K562 (cell line): ENCODE measurements around the gene RHOF. TPM values are rescaled to one million over a fixed set of nuclear protein-coding genes. Genes with fewer than 3 reads are reported as not detected.

Source experiments
- CBFA2T3 ChIP-seq: fragments of 450-650 bp; IDR thresholded peaks from 2 replicates; pipeline ENCODE4 v1.6.1; 2017
- ELF2 ChIP-seq: fragments of 250-450 bp; sonication (Bioruptor Pico); IDR thresholded peaks from 2 replicates; pipeline ENCODE4 v1.5.0; 2021; ENCODE audit warnings: mild to moderate bottlenecking
- EWSR1 ChIP-seq: fragments of 450-650 bp; IDR thresholded peaks from 2 replicates; pipeline ENCODE4 v1.6.1; 2018; ENCODE audit warnings: borderline replicate concordance, mild to moderate bottlenecking, low read depth, moderate library complexity; ENCODE audit not compliant: partially characterized antibody
- FOS ChIP-seq: IDR thresholded peaks from 3 replicates; pipeline ENCODE4 v1.6.1; 2011; ENCODE audit not compliant: insufficient read length; ENCODE audit errors: extremely low read depth
- FOXK1 ChIP-seq: sonication (generic); formaldehyde crosslinking; IDR thresholded peaks from 2 replicates; pipeline ENCODE4 v1.8.0; 2022; ENCODE audit warnings: missing genetic modification reagents, mild to moderate bottlenecking, borderline replicate concordance
- HDAC8 ChIP-seq: fragments of 450-650 bp; IDR thresholded peaks from 2 replicates; pipeline ENCODE4 v1.6.1; 2016; ENCODE audit warnings: mild to moderate bottlenecking, missing genetic modification characterization, moderate library complexity, missing compliant biosample characterization
- HMG20A ChIP-seq: fragments of 450-650 bp; formaldehyde crosslinking; conservative IDR thresholded peaks from 2 replicates; pipeline ENCODE4 v1.4.0; 2020; ENCODE audit warnings: mild to moderate bottlenecking, mixed read lengths
- HSF4 ChIP-seq: fragments of 250-450 bp; sonication (Bioruptor Pico); IDR thresholded peaks from 2 replicates; pipeline ENCODE4 v2.1.2; 2022; ENCODE audit warnings: mild to moderate bottlenecking, moderate library complexity, borderline replicate concordance
- KLF10 ChIP-seq: fragments of 250-450 bp; sonication (Bioruptor Pico); IDR thresholded peaks from 2 replicates; pipeline ENCODE4 v1.6.1; 2021; ENCODE audit warnings: matching md5 sums
- NFYB ChIP-seq: IDR thresholded peaks from 2 replicates; pipeline ENCODE4 v1.6.1; 2011; ENCODE audit warnings: mild to moderate bottlenecking, moderate library complexity; ENCODE audit not compliant: insufficient read length; ENCODE audit errors: extremely low read depth
- NR2F6 ChIP-seq: fragments of 450-650 bp; formaldehyde crosslinking; IDR thresholded peaks from 2 replicates; pipeline ENCODE4 v1.4.0; 2020; ENCODE audit warnings: mild to moderate bottlenecking
- RCOR1 ChIP-seq, 2 experiments: IDR thresholded peaks; 2 replicates each; pipeline ENCODE4 v1.6.1; 2012; ENCODE audit warnings: low read depth in 2 of 2, low read length in 2 of 2, borderline replicate concordance in 1 of 2, improper control_type of control experiment in 1 of 2
- RFX1 ChIP-seq: fragments of 450-650 bp; IDR thresholded peaks from 2 replicates; pipeline ENCODE4 v1.6.1; 2016; ENCODE audit warnings: mild to moderate bottlenecking, moderate library complexity
- SAP30 ChIP-seq: fragments of 200-600 bp; sonication (generic); IDR thresholded peaks from 2 replicates; pipeline ENCODE4 v1.6.1; 2012; ENCODE audit warnings: borderline replicate concordance, low read depth, mild to moderate bottlenecking, moderate library complexity, low read length, control low read depth, inconsistent platforms; ENCODE audit not compliant: insufficient read depth, poor library complexity, severe bottlenecking
- SMAD1 ChIP-seq: fragments of 150-350 bp; IDR thresholded peaks from 2 replicates; pipeline ENCODE4 v1.6.1; 2014; ENCODE audit warnings: low read length, low read depth; ENCODE audit not compliant: partially characterized antibody
- SRF ChIP-seq, 2 experiments: fragments of 250-450, 450-650 bp in 1 of 2; sonication (Bioruptor Pico) in 1 of 2; sonication (generic) in 1 of 2; formaldehyde crosslinking; IDR thresholded peaks; 2 replicates each; pipeline versions ENCODE4 v1.5.0 to v1.5.1; 2020 to 2022; ENCODE audit warnings: mild to moderate bottlenecking in 1 of 2, missing genetic modification reagents in 1 of 2
- SRSF9 ChIP-seq: fragments of 200-400 bp; formaldehyde crosslinking; IDR thresholded peaks from 2 replicates; pipeline ENCODE4 v1.6.1; 2017; ENCODE audit warnings: low read depth, low read length, borderline replicate concordance
- SUPT5H ChIP-seq: fragments of 450-650 bp; IDR thresholded peaks from 2 replicates; pipeline ENCODE4 v1.6.1; 2016
- TBL1XR1 ChIP-seq, 2 experiments: IDR thresholded peaks; 2 replicates each; pipeline ENCODE4 v1.6.1; 2012; ENCODE audit warnings: improper control_type of control experiment in 2 of 2, low read length in 2 of 2, mild to moderate bottlenecking in 1 of 2
- ZNF175 ChIP-seq: fragments of 200-800 bp; sonication (Bioruptor generic); IDR thresholded peaks from 2 replicates; pipeline ENCODE4 v1.6.1; 2016; ENCODE audit warnings: low read depth, mild to moderate bottlenecking, missing genetic modification characterization, missing compliant biosample characterization
- ZNF408 ChIP-seq: fragments of 250-450 bp; sonication (Bioruptor Pico); IDR thresholded peaks from 2 replicates; pipeline ENCODE4 v1.4.0; 2020; ENCODE audit warnings: low read depth, mild to moderate bottlenecking, moderate library complexity
- ZNF57 ChIP-seq: fragments of 450-650 bp; formaldehyde crosslinking; IDR thresholded peaks from 2 replicates; pipeline ENCODE4 v1.4.0; 2020; ENCODE audit warnings: mild to moderate bottlenecking, moderate library complexity
- polyA plus RNA-seq, 8 experiments: library from polyadenylated mRNA; depleted of rRNA in 4 of 8; stranded (reverse) in 5 of 8; unstranded in 3 of 8; fragments of >200 nt; fragmentation: Nextera tagmentation in 2 of 8; fragmentation: Illumina TruSeq in 1 of 8; extraction: Ambion mirVana in 2 of 8; extraction: Trizol in 1 of 8; gene quantifications; 2 replicates each; pipeline versions ENCODE4 v1.2.1 to v1.2.3, GENCODE V29; 2011 to 2014; ENCODE audit warnings: inconsistent platforms in 1 of 8, missing spikeins in 1 of 8
- total RNA-seq, 7 experiments: library from RNA; depleted of rRNA in 6 of 7; stranded (reverse); fragments of >200 nt in 6 of 7; fragmentation: Illumina TruSeq in 2 of 7; extraction: Trizol in 2 of 7; gene quantifications; 2 replicates each; pipeline versions ENCODE4 v1.2.1 to v1.2.3, GENCODE V29; 2011 to 2021; ENCODE audit warnings: low replicate concordance in 1 of 7
- TF ChIP-seq, protein P1 (sequence below): sonication (generic); formaldehyde crosslinking; IDR thresholded peaks from 2 replicates; pipeline ENCODE4 v1.8.0; 2022; ENCODE audit warnings: missing genetic modification reagents, mild to moderate bottlenecking, borderline replicate concordance
- TF ChIP-seq, protein P2 (sequence below): fragments of 250-450 bp; sonication (Bioruptor Pico); IDR thresholded peaks from 2 replicates; pipeline ENCODE4 v1.4.0; 2020
- TF ChIP-seq, protein P3 (sequence below): sonication (generic); formaldehyde crosslinking; IDR thresholded peaks from 2 replicates; pipeline ENCODE4 v1.8.1; 2023; ENCODE audit warnings: mild to moderate bottlenecking, missing genetic modification reagents
- TF ChIP-seq, protein P4 (sequence below): fragments of 250-450 bp; sonication (Bioruptor Pico); IDR thresholded peaks from 2 replicates; pipeline ENCODE4 v1.9.0; 2021; ENCODE audit warnings: mild to moderate bottlenecking

The RHOF gene
- total and polyA plus RNA-seq, 9 of the 15 experiments (the other 6 are each of a cell fraction or from before 2014, with no cell fraction given): 0.13 to 10.1 (median 4.0) TPM

DNA sequence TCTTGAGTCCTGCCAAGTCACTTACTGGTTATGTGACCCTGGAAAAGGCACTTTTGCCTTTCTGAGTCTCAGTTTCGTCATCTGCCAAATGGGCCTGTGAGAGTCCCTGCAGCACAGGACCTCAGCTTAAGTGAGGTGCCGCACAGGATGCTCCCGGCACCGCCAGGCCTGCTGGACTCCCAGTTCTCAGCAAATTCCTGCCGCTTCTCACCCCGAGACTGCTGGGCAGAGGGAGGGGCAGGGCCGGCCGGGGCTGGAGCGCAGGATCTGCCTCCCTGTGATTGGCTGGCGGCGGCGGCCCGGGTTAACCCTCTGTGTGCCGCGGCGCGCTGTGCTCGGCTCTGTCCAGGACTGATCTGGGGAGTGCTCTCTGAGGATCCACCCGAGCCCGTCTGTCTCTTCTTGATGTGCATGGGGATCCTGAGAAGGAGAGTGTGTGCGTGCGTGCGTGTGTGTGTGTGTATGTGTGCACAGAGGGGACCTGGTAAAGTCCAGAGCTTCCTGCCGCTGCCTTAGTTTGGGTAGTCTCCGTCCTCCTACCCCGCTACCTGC lies 18.9 kb upstream of the RHOF start (continued):
- TF ChIP-seq, protein P1, sequence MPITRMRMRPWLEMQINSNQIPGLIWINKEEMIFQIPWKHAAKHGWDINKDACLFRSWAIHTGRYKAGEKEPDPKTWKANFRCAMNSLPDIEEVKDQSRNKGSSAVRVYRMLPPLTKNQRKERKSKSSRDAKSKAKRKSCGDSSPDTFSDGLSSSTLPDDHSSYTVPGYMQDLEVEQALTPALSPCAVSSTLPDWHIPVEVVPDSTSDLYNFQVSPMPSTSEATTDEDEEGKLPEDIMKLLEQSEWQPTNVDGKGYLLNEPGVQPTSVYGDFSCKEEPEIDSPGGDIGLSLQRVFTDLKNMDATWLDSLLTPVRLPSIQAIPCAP (CRISPR knock-in tag): no peak
- TF ChIP-seq ZNF57 (CRISPR knock-in tag) (no peak), TBL1XR1 (IDR thresholded peaks at IDR 0.05; ENCODE audit: low read length in 2 of 2) (no peak), HMG20A (no peak), HDAC8 (tag) (no peak), RFX1 (no peak), NFYB (peak; percentile 30), SMAD1 (no peak), CBFA2T3 (no peak), ELF2 (CRISPR knock-in tag) (no peak), SAP30 (peak; percentile 34), SRSF9 (no peak), RCOR1 (IDR thresholded peaks at IDR 0.05; ENCODE audit: borderline replicate concordance in 1 of 2, low read depth in 2 of 2, low read length in 2 of 2) (peak; percentile 85 to 86), KLF10 (CRISPR knock-in tag) (no peak), FOS (no peak), NR2F6 (no peak), EWSR1 (no peak), ZNF175 (CRISPR knock-in tag) (no peak), FOXK1 (CRISPR knock-in tag) (no peak), SRF (CRISPR knock-in tag; IDR thresholded peaks at IDR 0.05) (peak in 1 of 2 experiments; percentile 42; a peak in 1 of 4 replicates), ZNF408 (CRISPR knock-in tag) (no peak), HSF4 (CRISPR knock-in tag) (no peak), SUPT5H (no peak)
- TF ChIP-seq, protein P2, sequence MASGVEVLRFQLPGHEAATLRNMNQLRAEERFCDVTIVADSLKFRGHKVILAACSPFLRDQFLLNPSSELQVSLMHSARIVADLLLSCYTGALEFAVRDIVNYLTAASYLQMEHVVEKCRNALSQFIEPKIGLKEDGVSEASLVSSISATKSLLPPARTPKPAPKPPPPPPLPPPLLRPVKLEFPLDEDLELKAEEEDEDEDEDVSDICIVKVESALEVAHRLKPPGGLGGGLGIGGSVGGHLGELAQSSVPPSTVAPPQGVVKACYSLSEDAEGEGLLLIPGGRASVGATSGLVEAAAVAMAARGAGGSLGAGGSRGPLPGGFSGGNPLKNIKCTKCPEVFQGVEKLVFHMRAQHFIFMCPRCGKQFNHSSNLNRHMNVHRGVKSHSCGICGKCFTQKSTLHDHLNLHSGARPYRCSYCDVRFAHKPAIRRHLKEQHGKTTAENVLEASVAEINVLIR: no peak
- TF ChIP-seq, protein P3, sequence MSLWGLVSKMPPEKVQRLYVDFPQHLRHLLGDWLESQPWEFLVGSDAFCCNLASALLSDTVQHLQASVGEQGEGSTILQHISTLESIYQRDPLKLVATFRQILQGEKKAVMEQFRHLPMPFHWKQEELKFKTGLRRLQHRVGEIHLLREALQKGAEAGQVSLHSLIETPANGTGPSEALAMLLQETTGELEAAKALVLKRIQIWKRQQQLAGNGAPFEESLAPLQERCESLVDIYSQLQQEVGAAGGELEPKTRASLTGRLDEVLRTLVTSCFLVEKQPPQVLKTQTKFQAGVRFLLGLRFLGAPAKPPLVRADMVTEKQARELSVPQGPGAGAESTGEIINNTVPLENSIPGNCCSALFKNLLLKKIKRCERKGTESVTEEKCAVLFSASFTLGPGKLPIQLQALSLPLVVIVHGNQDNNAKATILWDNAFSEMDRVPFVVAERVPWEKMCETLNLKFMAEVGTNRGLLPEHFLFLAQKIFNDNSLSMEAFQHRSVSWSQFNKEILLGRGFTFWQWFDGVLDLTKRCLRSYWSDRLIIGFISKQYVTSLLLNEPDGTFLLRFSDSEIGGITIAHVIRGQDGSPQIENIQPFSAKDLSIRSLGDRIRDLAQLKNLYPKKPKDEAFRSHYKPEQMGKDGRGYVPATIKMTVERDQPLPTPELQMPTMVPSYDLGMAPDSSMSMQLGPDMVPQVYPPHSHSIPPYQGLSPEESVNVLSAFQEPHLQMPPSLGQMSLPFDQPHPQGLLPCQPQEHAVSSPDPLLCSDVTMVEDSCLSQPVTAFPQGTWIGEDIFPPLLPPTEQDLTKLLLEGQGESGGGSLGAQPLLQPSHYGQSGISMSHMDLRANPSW (CRISPR knock-in tag): no peak
- TF ChIP-seq, protein P4, sequence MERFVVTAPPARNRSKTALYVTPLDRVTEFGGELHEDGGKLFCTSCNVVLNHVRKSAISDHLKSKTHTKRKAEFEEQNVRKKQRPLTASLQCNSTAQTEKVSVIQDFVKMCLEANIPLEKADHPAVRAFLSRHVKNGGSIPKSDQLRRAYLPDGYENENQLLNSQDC (CRISPR knock-in tag): no peak
